ENCODE results near the gene CCDC144A.
"Not testable (repeated sequence)": the region's sequence is repeated elsewhere in the genome, so short reads cannot be mapped to it uniquely, and the experiment has no call there.

The CCDC144A gene

GRCh38 chr17:16757520-16757919, 67.5 kb downstream of the CCDC144A start:
- DNase-seq (ENCODE audit: low read depth, low spot score), result not testable (repeated sequence)

GRCh38 chr17:16758177-16758576, 68.1 kb downstream of the CCDC144A start:
- not testable (repeated sequence) for DNase-seq (ENCODE audit: low read depth, low spot score)

GRCh38 chr17:16768290-16769175, 78.5 kb downstream of the CCDC144A start:
- DNase-seq (ENCODE audit: low read depth, low spot score), result not testable (repeated sequence)

GRCh38 chr17:16772394-16773145, 82.5 kb downstream of the CCDC144A start:
- not testable (repeated sequence) for DNase-seq (ENCODE audit: low read depth, low spot score)

- DNase-seq (ENCODE audit: low read depth, low spot score), result not testable (repeated sequence)
Observed at GRCh38 chr17:16773146-16773522, 83.1 kb downstream of the CCDC144A start.

- not testable (repeated sequence) for DNase-seq (ENCODE audit: low read depth, low spot score)
Observed at GRCh38 chr17:16787851-16788250, 97.8 kb downstream of the CCDC144A start.

- not testable (repeated sequence) for DNase-seq (ENCODE audit: low read depth, low spot score)
Observed at GRCh38 chr17:16788889-16789536, 99.0 kb downstream of the CCDC144A start.

GRCh38 chr17:16789622-16790021, 99.6 kb downstream of the CCDC144A start:
- not testable (repeated sequence) for DNase-seq (ENCODE audit: low read depth, low spot score)

GRCh38 chr17:16790313-16790871, 100.4 kb downstream of the CCDC144A start:
- not testable (repeated sequence) for DNase-seq (ENCODE audit: low read depth, low spot score)

GRCh38 chr17:16794215-16794614, 104.2 kb downstream of the CCDC144A start:
- not testable (repeated sequence) for DNase-seq (ENCODE audit: low read depth, low spot score)

GRCh38 chr17:16795894-16796293, 105.9 kb downstream of the CCDC144A start:
- DNase-seq (ENCODE audit: low read depth, low spot score), result not testable (repeated sequence)

- not testable (repeated sequence) for DNase-seq (ENCODE audit: low read depth, low spot score)
Observed at GRCh38 chr17:16804851-16805250, 114.8 kb downstream of the CCDC144A start.

GRCh38 chr17:16806599-16806998, 116.6 kb downstream of the CCDC144A start:
- not testable (repeated sequence) for DNase-seq (ENCODE audit: low read depth, low spot score)

GRCh38 chr17:16807620-16808019, 117.6 kb downstream of the CCDC144A start:
- not testable (repeated sequence) for DNase-seq (ENCODE audit: low read depth, low spot score)

GRCh38 chr17:16810236-16810635, 120.2 kb downstream of the CCDC144A start:
- not testable (repeated sequence) for DNase-seq (ENCODE audit: low read depth, low spot score)

- peak; percentile 37 for DNase-seq (ENCODE audit: low read depth, low spot score)
Observed at GRCh38 chr17:16812126-16812525, 122.1 kb downstream of the CCDC144A start.

- DNase-seq (ENCODE audit: low read depth, low spot score), result no peak
Observed at GRCh38 chr17:16814439-16814838, 124.4 kb downstream of the CCDC144A start.

- DNase-seq (ENCODE audit: low read depth, low spot score), result no peak
Observed at GRCh38 chr17:16817201-16817600, 127.2 kb downstream of the CCDC144A start.

- DNase-seq (ENCODE audit: low read depth, low spot score), result not testable (repeated sequence)
Observed at GRCh38 chr17:16817940-16818339, 127.9 kb downstream of the CCDC144A start.

GRCh38 chr17:16818340-16818739, 128.3 kb downstream of the CCDC144A start:
- no peak for DNase-seq (ENCODE audit: low read depth, low spot score)

- DNase-seq (ENCODE audit: low read depth, low spot score), result no peak
Observed at GRCh38 chr17:16818821-16819683, 129.0 kb downstream of the CCDC144A start.
